GM19372 (cell line): Measurements from ENCODE around the gene ULK1.

Source experiments
- ATAC-seq: cut with Tn5 transposase; IDR thresholded peaks from one replicate; pipeline ENCODE4 v1.9.1; 2021; ENCODE audit warnings: mild to moderate bottlenecking, low read depth, moderate library complexity; ENCODE audit not compliant: unreplicated experiment

Gene ULK1

DNA sequence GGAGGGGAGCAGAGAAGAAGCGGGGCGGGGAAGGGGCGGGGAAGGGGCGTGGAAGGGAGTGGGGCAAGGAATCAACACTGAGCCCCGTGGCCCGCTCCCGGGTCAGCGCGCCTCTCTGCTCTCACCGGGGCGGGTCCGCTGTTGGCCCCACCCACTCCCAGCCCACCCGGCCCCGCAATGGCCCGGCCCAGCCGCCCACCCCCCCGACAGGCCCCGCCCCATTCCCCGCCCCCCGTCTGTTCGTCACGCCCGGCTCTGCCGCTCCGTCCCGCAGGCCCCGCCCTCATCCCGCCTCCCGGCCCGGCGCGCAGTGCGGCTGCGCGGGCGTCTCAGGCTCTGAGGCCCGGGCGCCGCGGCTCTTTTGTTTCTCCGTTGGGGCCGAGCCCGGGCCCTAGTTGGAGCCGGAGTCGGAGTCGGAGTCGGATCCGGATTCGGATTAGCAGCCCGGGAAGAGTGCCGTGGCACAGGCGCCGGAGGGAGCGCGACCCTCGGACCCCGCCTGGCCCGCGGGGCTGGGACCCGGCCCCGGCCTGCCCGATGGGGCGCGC is at the start of gene ULK1:
ULK1 (plus strand) TSS at position 310 of the 548 bp plus-strand sequence. CDS start 380 bp downstream, outside the sequence.
- peak; percentile 72 for ATAC-seq

- ATAC-seq: no peak
Observed at GRCh38 chr12:131844656-131845055, 49.8 kb upstream of the ULK1 start.

DNA sequence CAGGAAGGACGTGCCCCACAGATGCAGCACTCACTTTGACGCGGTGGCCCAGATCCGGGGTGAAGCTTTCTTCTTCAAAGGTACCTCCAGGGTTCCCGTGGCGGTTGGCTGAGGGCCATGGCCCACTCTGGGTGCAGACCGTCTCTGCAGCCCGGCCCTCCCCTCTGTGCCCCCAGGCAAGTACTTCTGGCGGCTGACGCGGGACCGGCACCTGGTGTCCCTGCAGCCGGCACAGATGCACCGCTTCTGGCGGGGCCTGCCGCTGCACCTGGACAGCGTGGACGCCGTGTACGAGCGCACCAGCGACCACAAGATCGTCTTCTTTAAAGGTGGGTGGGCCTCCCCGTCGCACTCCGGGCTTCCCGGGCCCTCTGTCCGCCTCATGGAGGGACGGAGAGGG is 49.3 kb upstream of the ULK1 start:
- no peak for ATAC-seq

- no peak for ATAC-seq
Observed at GRCh38 chr12:131847456-131847855, 47.0 kb upstream of the ULK1 start.

- ATAC-seq: no peak
Observed at GRCh38 chr12:131848753-131849152, 45.7 kb upstream of the ULK1 start.

DNA sequence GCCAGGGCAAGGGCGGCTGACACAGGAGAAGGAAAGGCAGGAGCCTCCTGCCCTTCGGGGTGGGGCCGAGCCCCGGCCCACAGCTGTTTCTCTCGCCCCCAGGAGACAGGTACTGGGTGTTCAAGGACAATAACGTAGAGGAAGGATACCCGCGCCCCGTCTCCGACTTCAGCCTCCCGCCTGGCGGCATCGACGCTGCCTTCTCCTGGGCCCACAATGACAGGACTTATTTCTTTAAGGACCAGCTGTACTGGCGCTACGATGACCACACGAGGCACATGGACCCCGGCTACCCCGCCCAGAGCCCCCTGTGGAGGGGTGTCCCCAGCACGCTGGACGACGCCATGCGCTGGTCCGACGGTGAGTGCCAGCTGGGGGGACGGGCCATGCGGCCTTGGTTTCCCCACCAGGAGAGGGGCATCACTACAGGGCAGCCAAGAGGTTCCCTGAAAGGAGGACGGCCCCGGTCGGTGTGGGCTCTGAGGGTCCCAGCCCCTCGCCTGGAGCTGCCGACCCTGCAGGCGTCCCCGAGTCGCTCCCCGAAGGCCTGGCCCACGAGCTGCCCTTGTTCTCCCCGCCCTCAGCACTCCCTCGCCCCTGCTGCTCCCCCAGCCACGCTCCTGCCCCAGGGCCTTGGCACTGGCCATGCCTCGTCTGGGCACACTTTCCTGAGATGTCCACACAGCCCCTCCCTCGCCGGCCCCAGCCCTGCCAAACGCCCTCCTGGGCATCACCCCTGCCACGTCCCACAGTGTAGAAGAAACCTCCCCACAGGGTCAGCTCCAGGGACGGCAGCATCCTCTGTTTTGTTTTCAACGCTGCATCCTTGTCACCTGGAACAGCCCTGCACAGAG is 44.5 kb upstream of the ULK1 start:
- no peak for ATAC-seq

- no peak for ATAC-seq
Observed at GRCh38 chr12:131850856-131851559, 43.4 kb upstream of the ULK1 start.

GRCh38 chr12:131851741-131852550 is 42.5 kb upstream of the ULK1 start:
- no peak for ATAC-seq

- no peak for ATAC-seq
Observed at GRCh38 chr12:131852551-131853299, 41.7 kb upstream of the ULK1 start.

- ATAC-seq: no peak
Observed at GRCh38 chr12:131853832-131854797, 40.3 kb upstream of the ULK1 start.

DNA sequence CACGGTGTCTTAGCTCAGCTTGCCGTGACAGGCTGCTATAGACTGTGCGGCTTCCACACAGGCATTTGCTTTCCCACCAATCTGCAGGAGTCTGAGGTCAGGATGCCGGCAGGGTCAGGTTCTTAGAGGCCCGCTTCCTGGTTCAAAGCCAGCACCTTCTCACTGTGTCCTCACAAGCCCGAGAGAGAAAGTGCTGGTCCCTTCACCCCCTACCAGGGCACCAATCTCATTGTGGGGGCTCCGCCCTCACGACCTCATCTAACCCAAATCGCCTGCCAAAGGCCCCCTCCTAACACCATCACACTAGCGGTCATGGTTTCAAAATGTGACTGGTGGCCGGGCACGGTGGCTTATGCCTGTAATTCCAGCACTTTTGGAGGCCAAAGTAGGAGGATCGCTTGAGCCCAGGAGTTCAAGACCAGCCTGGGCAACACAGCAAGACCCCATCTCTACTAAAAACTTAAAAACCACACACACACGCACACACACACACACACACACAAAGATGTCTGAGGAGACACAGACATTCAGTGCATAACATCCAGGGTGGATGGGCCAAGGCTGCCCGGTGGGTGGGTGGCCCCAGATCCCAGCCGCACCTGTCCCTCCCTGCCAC is 39.5 kb upstream of the ULK1 start:
- ATAC-seq: no peak

DNA sequence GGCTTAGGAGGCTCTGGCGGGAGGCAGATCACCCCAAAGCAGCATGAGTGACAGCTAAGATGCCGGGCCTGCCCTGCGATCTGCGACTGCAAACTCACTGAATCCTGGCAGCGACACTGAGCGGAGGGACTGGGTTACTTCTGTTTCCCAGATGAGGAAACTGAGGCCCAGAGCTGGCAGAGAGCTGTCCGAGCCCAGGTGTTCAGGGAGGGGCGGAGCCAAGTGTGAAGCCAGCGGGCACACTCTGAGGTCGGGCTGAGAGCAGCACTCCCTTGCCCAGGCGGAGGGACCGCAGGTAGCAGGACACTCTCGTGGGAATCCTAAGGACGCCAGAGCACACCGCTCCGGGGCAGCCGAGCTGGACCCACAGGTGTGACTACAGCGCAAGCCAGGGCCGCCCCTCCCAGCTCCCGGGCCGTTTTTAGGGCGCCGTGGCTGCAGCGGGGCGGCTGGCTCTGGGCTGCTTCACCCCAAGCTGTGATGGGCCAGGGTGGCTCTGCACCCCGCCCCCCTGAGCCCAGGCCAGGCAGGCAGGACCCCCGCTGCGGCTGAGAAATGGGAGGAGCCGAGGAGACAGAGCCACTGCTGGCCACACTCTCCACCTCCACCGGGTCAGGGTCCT is 38.8 kb upstream of the ULK1 start:
- ATAC-seq: no peak

- no peak for ATAC-seq
Observed at GRCh38 chr12:131856366-131857097, 37.9 kb upstream of the ULK1 start.

DNA sequence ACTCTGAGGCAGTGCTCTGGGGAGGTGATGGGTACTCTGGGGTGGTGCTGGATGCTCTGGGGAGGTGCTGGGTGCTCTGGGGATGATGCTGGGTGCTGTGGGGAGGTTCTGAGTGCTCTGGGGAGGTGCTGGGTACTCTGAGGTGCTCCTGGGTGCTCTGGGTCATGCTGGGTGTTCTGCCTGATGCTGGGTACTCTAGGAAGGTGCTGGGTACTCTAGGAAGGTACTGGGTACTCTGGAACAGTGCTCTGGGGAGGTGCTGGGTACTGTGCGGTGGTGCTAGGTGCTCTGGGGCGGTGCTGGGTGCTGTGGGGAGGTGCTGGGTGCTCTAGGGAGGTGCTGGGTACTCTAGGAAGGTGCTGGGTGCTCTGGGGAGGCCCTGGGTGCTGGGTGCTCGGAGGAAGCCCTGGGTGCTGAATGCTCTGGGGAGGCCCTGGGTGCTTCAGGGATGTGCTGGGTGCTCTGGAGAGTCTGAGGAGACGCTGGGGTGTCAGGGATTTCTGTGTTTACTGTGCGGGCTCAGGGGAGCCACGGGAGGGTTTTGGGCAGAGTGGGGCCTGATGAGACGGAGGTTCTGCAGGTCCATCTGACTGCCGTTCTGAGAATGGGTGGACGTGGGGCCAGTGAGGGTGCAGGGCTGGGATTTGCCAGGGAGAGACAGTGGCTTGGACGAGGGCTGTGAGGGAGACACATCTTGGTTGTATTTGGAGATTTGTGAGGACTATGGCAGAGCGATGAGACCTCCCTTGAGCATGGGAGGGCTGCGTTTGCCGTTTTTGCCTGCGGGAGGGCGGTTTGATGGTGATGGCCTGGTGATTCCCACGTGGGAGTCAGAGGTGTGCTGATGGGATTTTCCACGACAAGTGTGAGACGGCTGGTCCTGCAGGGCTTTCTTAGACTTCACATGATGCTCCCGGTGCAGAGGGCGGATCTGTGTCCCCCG is 36.2 kb upstream of the ULK1 start:
- no peak for ATAC-seq

DNA sequence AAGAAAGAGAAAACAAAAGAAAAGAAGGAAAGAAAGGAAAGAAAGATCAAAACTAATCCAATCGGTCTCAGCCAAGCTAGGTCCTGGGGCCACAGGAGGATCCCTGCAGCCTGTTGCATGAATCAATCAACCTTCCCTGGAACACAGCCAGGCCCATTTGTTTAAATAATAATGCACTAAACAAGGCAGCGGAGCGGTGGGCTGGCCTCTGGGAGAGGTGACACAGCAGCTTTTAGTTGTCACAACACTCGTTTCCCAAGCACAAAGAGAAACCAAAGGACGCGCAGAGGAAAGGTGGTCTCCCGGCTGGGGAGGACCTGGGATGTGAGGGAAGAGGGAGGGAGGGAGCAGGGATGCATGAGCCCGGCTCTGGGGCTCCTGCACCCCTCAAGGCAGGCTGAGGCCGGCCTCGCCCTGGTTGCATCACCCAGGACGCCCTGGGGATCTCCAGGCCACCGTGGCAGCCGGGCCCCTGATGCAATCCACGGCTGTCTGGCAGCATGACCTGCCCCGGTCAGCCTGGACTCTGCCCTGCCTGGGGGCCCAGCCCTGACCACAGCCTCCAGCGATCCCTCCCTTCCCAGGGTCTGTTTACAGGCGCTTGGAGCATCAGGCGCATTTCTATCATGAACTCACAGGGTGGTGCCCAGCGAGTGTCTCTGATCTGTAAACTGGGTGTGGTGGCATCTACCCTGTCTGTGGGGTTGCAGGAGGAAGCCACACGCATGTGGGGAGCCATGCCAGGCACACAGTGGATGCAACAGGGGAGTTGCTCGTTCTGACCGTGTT is 33.8 kb upstream of the ULK1 start:
- ATAC-seq: no peak
